Measurements from ENCODE around the gene CDC14A. TPM values are rescaled to one million over a fixed set of nuclear protein-coding genes. Genes with fewer than 3 reads are reported as not detected.

Gene CDC14A
- total RNA-seq, 1 donor from 2014 or later = 6.3 TPM

- Histone ChIP-seq H3K27ac (ENCODE audit: low read depth, low read length) (no peak overlapping the region), H3K4me1 (ENCODE audit: insufficient read depth, low read length) (no peaks in the 10 kb centered on the region), H3K27me3 (ENCODE audit: insufficient read depth, low read length) (no peaks in the 10 kb centered on the region), H3K36me3 (ENCODE audit: insufficient read depth, low read length) (no peaks in the 10 kb centered on the region), H3K9ac (ENCODE audit: low read length) (no peak overlapping the region), H3K4me2 (ENCODE audit: low read length) (no peak overlapping the region), H3K9me3 (ENCODE audit: insufficient read depth, low read depth, low read length) (no peaks in the 10 kb centered on the region), H3K4me3 (ENCODE audit: insufficient read depth, low read depth, low read length) (no peak overlapping the region), H2AFZ (ENCODE audit: low read depth, low read length) (no peak overlapping the region), H4K20me1 (ENCODE audit: insufficient read depth, low read length) (no peaks in the 10 kb centered on the region), H3K79me2 (ENCODE audit: insufficient read depth, low read length) (no peaks in the 10 kb centered on the region)
- DNase-seq (ENCODE audit: low read depth) = no peak
- TF ChIP-seq, protein P1, sequence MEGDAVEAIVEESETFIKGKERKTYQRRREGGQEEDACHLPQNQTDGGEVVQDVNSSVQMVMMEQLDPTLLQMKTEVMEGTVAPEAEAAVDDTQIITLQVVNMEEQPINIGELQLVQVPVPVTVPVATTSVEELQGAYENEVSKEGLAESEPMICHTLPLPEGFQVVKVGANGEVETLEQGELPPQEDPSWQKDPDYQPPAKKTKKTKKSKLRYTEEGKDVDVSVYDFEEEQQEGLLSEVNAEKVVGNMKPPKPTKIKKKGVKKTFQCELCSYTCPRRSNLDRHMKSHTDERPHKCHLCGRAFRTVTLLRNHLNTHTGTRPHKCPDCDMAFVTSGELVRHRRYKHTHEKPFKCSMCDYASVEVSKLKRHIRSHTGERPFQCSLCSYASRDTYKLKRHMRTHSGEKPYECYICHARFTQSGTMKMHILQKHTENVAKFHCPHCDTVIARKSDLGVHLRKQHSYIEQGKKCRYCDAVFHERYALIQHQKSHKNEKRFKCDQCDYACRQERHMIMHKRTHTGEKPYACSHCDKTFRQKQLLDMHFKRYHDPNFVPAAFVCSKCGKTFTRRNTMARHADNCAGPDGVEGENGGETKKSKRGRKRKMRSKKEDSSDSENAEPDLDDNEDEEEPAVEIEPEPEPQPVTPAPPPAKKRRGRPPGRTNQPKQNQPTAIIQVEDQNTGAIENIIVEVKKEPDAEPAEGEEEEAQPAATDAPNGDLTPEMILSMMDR (IDR thresholded peaks at IDR 0.05; ENCODE audit: insufficient read depth, low read depth, low read length) = no peak
- TF ChIP-seq EZH2 (IDR thresholded peaks at IDR 0.05; ENCODE audit: insufficient read depth, low read length) = no peak
- no peak overlapping the region for H3K4me3 Mint-ChIP-seq (ENCODE audit: unreplicated experiment)
- peaks cover 6% of the 10 kb centered on the region for H3K36me3 Mint-ChIP-seq (ENCODE audit: low read depth, unreplicated experiment)
- H3K4me1 Mint-ChIP-seq (ENCODE audit: low read depth, unreplicated experiment) = no peaks in the 10 kb centered on the region
- FAIRE-seq = no peak
- no peaks in the 10 kb centered on the region for H3K27me3 Mint-ChIP-seq (ENCODE audit: low read depth, unreplicated experiment)
- H3K27ac Mint-ChIP-seq (ENCODE audit: unreplicated experiment) = no peak overlapping the region
- no peaks in the 10 kb centered on the region for H3K9me3 Mint-ChIP-seq (ENCODE audit: unreplicated experiment)
These were observed 130.4 kb downstream of the CDC14A start for GRCh38 chr1:100482748-100483147.

GRCh38 chr1:100483230-100483629 lies 130.9 kb downstream of the CDC14A start:
- Mint-ChIP-seq H3K4me1 (ENCODE audit: low read depth, unreplicated experiment) (no peaks in the 10 kb centered on the region), H3K27ac (ENCODE audit: unreplicated experiment) (no peak overlapping the region), H3K36me3 (ENCODE audit: low read depth, unreplicated experiment) (peaks cover 6% of the 10 kb centered on the region), H3K4me3 (ENCODE audit: unreplicated experiment) (no peak overlapping the region), H3K27me3 (ENCODE audit: low read depth, unreplicated experiment) (no peaks in the 10 kb centered on the region), H3K9me3 (ENCODE audit: unreplicated experiment) (no peaks in the 10 kb centered on the region)
- Histone ChIP-seq H2AFZ (ENCODE audit: low read depth, low read length) (no peak overlapping the region), H3K79me2 (ENCODE audit: insufficient read depth, low read length) (no peaks in the 10 kb centered on the region), H3K4me2 (ENCODE audit: low read length) (no peak overlapping the region), H3K36me3 (ENCODE audit: insufficient read depth, low read length) (no peaks in the 10 kb centered on the region), H3K27me3 (ENCODE audit: insufficient read depth, low read length) (no peaks in the 10 kb centered on the region), H3K4me3 (ENCODE audit: insufficient read depth, low read depth, low read length) (no peak overlapping the region), H3K9me3 (ENCODE audit: insufficient read depth, low read depth, low read length) (no peaks in the 10 kb centered on the region), H3K27ac (ENCODE audit: low read depth, low read length) (no peak overlapping the region), H3K9ac (ENCODE audit: low read length) (no peak overlapping the region), H4K20me1 (ENCODE audit: insufficient read depth, low read length) (no peaks in the 10 kb centered on the region), H3K4me1 (ENCODE audit: insufficient read depth, low read length) (no peaks in the 10 kb centered on the region)
- FAIRE-seq = no peak
- no peak for TF ChIP-seq EZH2 (IDR thresholded peaks at IDR 0.05; ENCODE audit: insufficient read depth, low read length)
- TF ChIP-seq, protein P1 (IDR thresholded peaks at IDR 0.05; ENCODE audit: insufficient read depth, low read depth, low read length) = no peak
- DNase-seq (ENCODE audit: low read depth) = no peak

DNA sequence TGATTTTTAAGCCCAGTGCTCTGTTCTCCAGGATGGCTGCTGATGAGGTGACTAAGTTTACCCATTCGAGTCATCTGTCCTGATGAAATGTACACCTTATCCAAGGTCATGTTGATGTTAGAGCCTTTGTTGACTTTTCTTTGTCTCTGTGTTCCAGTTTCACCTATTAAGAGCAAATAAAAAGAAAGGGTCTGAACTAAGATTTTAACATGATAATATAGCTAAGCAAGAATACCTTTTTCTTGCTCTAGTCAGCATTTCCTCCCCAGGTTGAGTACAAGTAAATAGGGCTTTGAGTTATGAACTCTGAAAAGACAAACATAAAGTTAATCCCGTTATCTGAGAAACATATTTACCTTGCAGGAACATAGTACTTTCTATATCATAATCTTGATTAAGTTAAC lies 133.6 kb downstream of the CDC14A start:
- no peaks in the 10 kb centered on the region for H3K27me3 ChIP-seq (ENCODE audit: insufficient read depth, low read length)
- H2AFZ ChIP-seq (ENCODE audit: low read depth, low read length) = no peak overlapping the region
- Mint-ChIP-seq H3K9me3 (ENCODE audit: unreplicated experiment) (no peaks in the 10 kb centered on the region), H3K4me1 (ENCODE audit: low read depth, unreplicated experiment) (no peaks in the 10 kb centered on the region), H3K4me3 (ENCODE audit: unreplicated experiment) (no peak overlapping the region), H3K27ac (ENCODE audit: unreplicated experiment) (no peak overlapping the region), H3K27me3 (ENCODE audit: low read depth, unreplicated experiment) (no peaks in the 10 kb centered on the region), H3K36me3 (ENCODE audit: low read depth, unreplicated experiment) (peaks cover 3% of the 10 kb centered on the region)
- H3K79me2 ChIP-seq (ENCODE audit: insufficient read depth, low read length) = no peaks in the 10 kb centered on the region
- no peaks in the 10 kb centered on the region for H3K9me3 ChIP-seq (ENCODE audit: insufficient read depth, low read depth, low read length)
- no peaks in the 10 kb centered on the region for H3K36me3 ChIP-seq (ENCODE audit: insufficient read depth, low read length)
- H3K9ac ChIP-seq (ENCODE audit: low read length) = no peak overlapping the region
- no peak overlapping the region for H3K4me3 ChIP-seq (ENCODE audit: insufficient read depth, low read depth, low read length)
- FAIRE-seq (no peak), DNase-seq (ENCODE audit: low read depth) (no peak)
- H3K27ac ChIP-seq (ENCODE audit: low read depth, low read length) = no peak overlapping the region
- no peaks in the 10 kb centered on the region for H4K20me1 ChIP-seq (ENCODE audit: insufficient read depth, low read length)
- no peaks in the 10 kb centered on the region for H3K4me1 ChIP-seq (ENCODE audit: insufficient read depth, low read length)
- TF ChIP-seq EZH2 (IDR thresholded peaks at IDR 0.05; ENCODE audit: insufficient read depth, low read length) = no peak
- TF ChIP-seq, protein P1 (IDR thresholded peaks at IDR 0.05; ENCODE audit: insufficient read depth, low read depth, low read length) = no peak
- no peak overlapping the region for H3K4me2 ChIP-seq (ENCODE audit: low read length)

All from astrocyte (in vitro differentiated cells and primary cell).